Gastroesophageal sphincter (tissue), 4 donors: ENCODE data around the gene SFSWAP. TPM values are rescaled to one million over a fixed set of nuclear protein-coding genes. Genes with fewer than 3 reads are reported as not detected.

ENCODE experiments used
- ATAC-seq: fragments of 150-250 bp; one replicate; pipeline ENCODE4 v1.9.1; 2016; ENCODE audit warnings: mild to moderate bottlenecking, moderate library complexity
- H3K27ac ChIP-seq, 4 donors: fragments of 200-600 bp; sonication (generic) in 3 of 4; 1 replicate in 3 of 4; 2 replicates in 1 of 4; pipeline ENCODE4 v1.5.1; 2016 to 2019
- H3K27me3 ChIP-seq: fragments of 200-600 bp; sonication (generic); one replicate; pipeline ENCODE4 v1.5.1; 2019
- H3K36me3 ChIP-seq, 2 donors: fragments of 200-600 bp; sonication (generic); one replicate each; pipeline ENCODE4 v1.5.1; 2019; ENCODE audit warnings: control low read depth in 1 of 2
- H3K4me1 ChIP-seq, 3 donors: fragments of 200-600 bp; sonication (generic); 1 replicate in 2 of 3; 2 replicates in 1 of 3; pipeline ENCODE4 v1.5.1; 2016 to 2019; ENCODE audit warnings: control low read depth in 2 of 3
- H3K4me3 ChIP-seq, 2 donors: fragments of 200-600 bp; sonication (generic); one replicate each; pipeline ENCODE4 v1.5.1; 2019; ENCODE audit warnings: mild to moderate bottlenecking in 1 of 2, moderate library complexity in 1 of 2
- H3K9me3 ChIP-seq, 3 donors: fragments of 200-600 bp; sonication (generic); one replicate each; pipeline ENCODE4 v1.5.1; 2017 to 2019; ENCODE audit warnings: control low read depth in 2 of 3
- CTCF ChIP-seq, 4 experiments: fragments of 200-600 bp in 2 of 4; fragments of 450-650 bp in 2 of 4; sonication (generic) in 1 of 4; IDR thresholded peaks; one replicate each; pipeline ENCODE4 v1.5.1; 2017 to 2019; ENCODE audit warnings: antibody characterized with exemption in 4 of 4, mild to moderate bottlenecking in 2 of 4, moderate library complexity in 2 of 4
- EP300 ChIP-seq: sonication (generic); formaldehyde crosslinking; IDR thresholded peaks from one replicate; pipeline ENCODE4 v1.6.1; 2017; ENCODE audit warnings: antibody characterized with exemption, mild to moderate bottlenecking
- POLR2A ChIP-seq, 2 donors: fragments of 450-650 bp; IDR thresholded peaks; one replicate each; pipeline ENCODE4 v1.6.1; 2017; ENCODE audit warnings: antibody characterized with exemption in 2 of 2, mild to moderate bottlenecking in 2 of 2, moderate library complexity in 1 of 2
- POLR2AphosphoS5 ChIP-seq: sonication (generic); formaldehyde crosslinking; IDR thresholded peaks from one replicate; pipeline ENCODE4 v1.6.1; 2017; ENCODE audit warnings: antibody characterized with exemption
- WGBS, 2 donors: methylation state at CpG; one replicate each; pipeline ENCODE4 v1.1.5; 2018; ENCODE audit warnings: low coverage in 1 of 2; 5-methylcytosine and 5-hydroxymethylcytosine counted together
- total RNA-seq, 4 donors: library from RNA; depleted of rRNA; stranded (reverse); fragments of >200 nt; gene quantifications; one replicate each; pipeline ENCODE4 v1.1.0, GENCODE V29; 2016

The SFSWAP gene
- total RNA-seq, 4 donors from 2014 or later = 22.4 to 50.4 (median 32.5) TPM

- Histone ChIP-seq H3K4me1 (peaks cover 0 to 12% (median 0%) of the 10 kb centered on the region in 3 donors), H3K27me3 (no peaks in the 10 kb centered on the region), H3K9me3 (no peaks in the 10 kb centered on the region), H3K36me3 (peaks cover 0 to 82% of the 10 kb centered on the region in 2 donors), H3K4me3 (no peak overlapping the region), H3K27ac (no peak overlapping the region)
- WGBS, 2 donors = 78 to 90% methylated on average over 2 to 7 of the region's 17 CpGs
- TF ChIP-seq EP300 (no peak), POLR2A (IDR thresholded peaks at IDR 0.05) (no peak), POLR2AphosphoS5 (no peak), CTCF (IDR thresholded peaks at IDR 0.05) (no peak)
- no peak for ATAC-seq
These were observed 76.3 kb downstream of the SFSWAP start for GRCh38 chr12:131787143-131787660.

GRCh38 chr12:131788070-131788469 is 77.2 kb downstream of the SFSWAP start:
- H3K36me3 ChIP-seq = peaks cover 0 to 83% of the 10 kb centered on the region in 2 donors

GRCh38 chr12:131789638-131790037 is 78.7 kb downstream of the SFSWAP start:
- H3K9me3 ChIP-seq = no peaks in the 10 kb centered on the region
- no peak for TF ChIP-seq CTCF (IDR thresholded peaks at IDR 0.05)
- TF ChIP-seq EP300 = no peak
- no peak for TF ChIP-seq POLR2A (IDR thresholded peaks at IDR 0.05)
- no peak for TF ChIP-seq POLR2AphosphoS5
- peaks cover 0 to 99% of the 10 kb centered on the region in 2 donors for H3K36me3 ChIP-seq
- ATAC-seq = no peak
- H3K4me1 ChIP-seq = peaks cover 0 to 3% (median 0%) of the 10 kb centered on the region in 3 donors
- WGBS, 2 donors = 93% methylated on average over 5 of the region's 12 CpGs; no CpG with 5 or more reads in 1 of the 2 donors
- no peak overlapping the region for H3K27ac ChIP-seq
- no peaks in the 10 kb centered on the region for H3K27me3 ChIP-seq
- no peak overlapping the region for H3K4me3 ChIP-seq

More at GRCh38 chr12:131788070-131788469, 77.2 kb downstream of the SFSWAP start:
- Histone ChIP-seq H3K4me3 (no peak overlapping the region), H3K27ac (no peak overlapping the region), H3K4me1 (peaks cover 0 to 12% (median 0%) of the 10 kb centered on the region in 3 donors), H3K9me3 (no peaks in the 10 kb centered on the region), H3K27me3 (no peaks in the 10 kb centered on the region)
- TF ChIP-seq POLR2AphosphoS5 (no peak), POLR2A (IDR thresholded peaks at IDR 0.05) (no peak), CTCF (IDR thresholded peaks at IDR 0.05) (no peak), EP300 (no peak)
- ATAC-seq = no peak
- 87 to 94% methylated on average over 6 to 7 of the region's 11 CpGs for WGBS, 2 donors

GRCh38 chr12:131793243-131794022 is 82.5 kb downstream of the SFSWAP start:
- TF ChIP-seq POLR2A (IDR thresholded peaks at IDR 0.05) = no peak
- TF ChIP-seq EP300 = no peak
- TF ChIP-seq POLR2AphosphoS5 = no peak
- TF ChIP-seq CTCF (IDR thresholded peaks at IDR 0.05) = no peak
- peaks cover 0 to 98% of the 10 kb centered on the region in 2 donors for H3K36me3 ChIP-seq
- no peaks in the 10 kb centered on the region for H3K9me3 ChIP-seq
- WGBS, 2 donors = 76 to 78% methylated on average over 9 of the region's 19 CpGs
- no peak overlapping the region for H3K27ac ChIP-seq
- no peak overlapping the region for H3K4me3 ChIP-seq
- no peak for ATAC-seq
- no peaks in the 10 kb centered on the region for H3K4me1 ChIP-seq
- H3K27me3 ChIP-seq = no peaks in the 10 kb centered on the region
